Ovary (tissue), 9 donors: ENCODE data around the gene KLHL18. TPM values are rescaled to one million over a fixed set of nuclear protein-coding genes. Genes with fewer than 3 reads are reported as not detected.

Source experiments
- polyA plus RNA-seq, 2 donors: library from polyadenylated mRNA; stranded (reverse); fragments of 200-250 nt in 1 of 2; fragments of 350-450 nt in 1 of 2; fragmentation: Illumina TruSeq in 1 of 2; extraction: RNeasy Lipid Tissue Mini Kit (QIAGEN cat#74804) in 1 of 2; gene quantifications; one replicate each; pipeline ENCODE4 v1.2.3, GENCODE V29; 2013 to 2014
- small RNA-seq: library from RNA; depleted of rRNA; stranded (forward); fragments of <200 nt; gene quantifications from one replicate; pipeline ENCODE3, GENCODE V24; 2016
- total RNA-seq, 7 donors: library from RNA; depleted of rRNA in 2 of 7; stranded (reverse); fragments of >200 nt in 2 of 7; fragmentation: NEBNext Ultra II Directional in 3 of 7; extraction: Animal tissue kit (Norgen Biotek cat#: 25700) in 3 of 7; gene quantifications; one replicate each; pipeline versions ENCODE4 v1.1.0 to v1.2.4, GENCODE V29; 2016 to 2023
- donor health status: DM: no; HTN: no; CAD: no; lungs with moderate emphysema.
- donor health status: DM: no; HTN: no; CAD: no.
- donor health status: Bipolar disorder and iron deficiency.
- donor health status: DM: yes; HTN: yes; CAD: no.
- donor health status: DM: no; HTN: no; CAD: no.
- donor health status: DM: yes; HTN: yes; CAD: no.

The KLHL18 gene
- total and polyA plus RNA-seq, 9 donors = 6.2 to 23.7 (median 13.5) TPM

Small RNA genes lying within 50 kb of the gene (small RNA-seq; reads per million reads assigned to genes)
- not detected for gene SNORD13P3

Other genes starting within 250 kb of the KLHL18 start
- 10 to 100 TPM; 46.4 to 62.9 (median 51.2) TPM for gene SETD2, start 118.8 kb upstream of the KLHL18 start, total RNA-seq
- 10 to 100 TPM; 22.9 to 28.8 TPM for gene SETD2, start 118.8 kb upstream of the KLHL18 start, polyA plus RNA-seq
- 10 to 100 TPM in 1 of 7 donors, 1 to 10 TPM in 6; 2.5 to 29.4 (median 4.5) TPM for gene KIF9, start 145 bp upstream of the KLHL18 start, total RNA-seq
- 1 to 10 TPM; 6.9 to 7.2 TPM for gene KIF9, start 145 bp upstream of the KLHL18 start, polyA plus RNA-seq
- gene PTPN23, start 98.1 kb downstream of the KLHL18 start, total RNA-seq = 10 to 100 TPM; 16.4 to 56.9 (median 44.4) TPM
- gene PTPN23, start 98.1 kb downstream of the KLHL18 start, polyA plus RNA-seq = 10 to 100 TPM in 1 of 2 donors, 1 to 10 TPM in 1; 7.3 to 18.3 TPM
- gene SCAP, start 193.0 kb downstream of the KLHL18 start, total RNA-seq = 100 to 1,000 TPM in 1 of 7 donors, 10 to 100 TPM in 6; 53.7 to 104 (median 80.9) TPM
- gene SCAP, start 193.0 kb downstream of the KLHL18 start, polyA plus RNA-seq = 100 to 1,000 TPM in 1 of 2 donors, 10 to 100 TPM in 1; 52.4 to 192 TPM
- gene ELP6, start 230.8 kb downstream of the KLHL18 start, total RNA-seq = 10 to 100 TPM; 20.1 to 30.3 (median 25.0) TPM
- gene ELP6, start 230.8 kb downstream of the KLHL18 start, polyA plus RNA-seq = 10 to 100 TPM; 24.6 to 32.8 TPM